Stimulated activated CD4-positive, alpha-beta T cell treated with anti-CD3 and anti-CD28 coated beads, Interleukin-2, amount 100 ng/mL, for 24 hours (primary cell): ENCODE measurements around the gene SLK.

ENCODE experiments used
- DNase-seq, 2 donors: peaks; one replicate each; pipeline ENCODE4 v3.0.0-alpha.2; 2020

Gene SLK

DNA sequence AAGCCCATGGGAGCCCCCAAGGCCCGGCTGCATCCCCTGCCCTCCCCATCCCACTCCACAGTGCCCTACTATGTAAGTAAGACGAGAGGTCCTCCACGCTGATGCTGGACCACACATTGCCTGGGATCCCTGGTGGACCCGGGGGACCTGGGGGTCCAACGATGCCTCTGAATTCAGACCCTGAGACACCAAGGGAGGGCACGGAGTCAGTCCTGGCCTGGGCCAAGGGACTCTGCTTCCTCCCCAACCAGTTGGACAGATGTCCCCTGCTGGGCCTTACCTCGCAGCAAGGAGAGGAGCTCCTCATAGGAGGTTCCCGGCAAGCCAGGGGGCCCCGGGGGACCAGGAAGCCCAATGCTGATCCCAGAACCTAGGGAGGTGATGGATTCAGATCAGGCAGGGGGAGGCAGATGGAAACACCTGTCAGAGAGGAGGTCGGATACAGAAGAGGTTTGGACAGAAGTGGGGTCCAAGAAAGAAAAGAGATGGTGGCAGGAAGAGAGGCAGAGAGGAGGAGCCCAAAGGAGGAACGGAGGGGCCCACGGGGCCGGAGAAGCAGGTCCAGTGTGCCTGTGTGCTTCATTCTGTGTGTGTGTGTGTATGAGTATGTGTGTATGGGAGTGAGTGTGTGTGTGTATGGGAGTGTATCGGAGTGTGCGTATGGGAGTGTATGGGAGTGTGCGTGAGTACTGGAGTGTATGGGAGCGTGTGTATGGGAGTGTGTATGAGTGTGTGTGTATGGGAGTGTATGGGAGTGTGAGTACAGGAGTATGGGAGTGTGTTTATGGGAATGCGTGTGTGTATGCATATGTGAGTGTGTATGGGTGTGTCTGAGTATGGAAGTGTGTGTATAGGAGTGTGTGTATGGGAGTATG, 68.5 kb downstream of the SLK start:
- DNase-seq, result no peak

DNA sequence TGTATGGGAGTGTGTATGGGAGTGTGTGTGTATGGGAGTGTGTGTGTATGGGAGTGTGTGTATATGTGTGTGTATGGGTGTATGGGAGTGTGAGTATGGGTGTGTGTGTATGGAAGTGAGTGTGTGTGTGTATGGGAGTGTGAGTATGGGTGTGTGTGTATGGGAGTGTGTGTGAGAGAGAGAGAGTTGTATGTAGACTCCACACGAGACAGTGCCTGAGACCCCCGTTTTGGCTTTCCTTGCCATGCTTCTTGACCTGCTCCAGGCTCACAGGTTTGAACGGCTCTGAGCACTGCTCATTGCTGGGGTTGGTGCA, 69.1 kb downstream of the SLK start:
- no peak for DNase-seq

DNA sequence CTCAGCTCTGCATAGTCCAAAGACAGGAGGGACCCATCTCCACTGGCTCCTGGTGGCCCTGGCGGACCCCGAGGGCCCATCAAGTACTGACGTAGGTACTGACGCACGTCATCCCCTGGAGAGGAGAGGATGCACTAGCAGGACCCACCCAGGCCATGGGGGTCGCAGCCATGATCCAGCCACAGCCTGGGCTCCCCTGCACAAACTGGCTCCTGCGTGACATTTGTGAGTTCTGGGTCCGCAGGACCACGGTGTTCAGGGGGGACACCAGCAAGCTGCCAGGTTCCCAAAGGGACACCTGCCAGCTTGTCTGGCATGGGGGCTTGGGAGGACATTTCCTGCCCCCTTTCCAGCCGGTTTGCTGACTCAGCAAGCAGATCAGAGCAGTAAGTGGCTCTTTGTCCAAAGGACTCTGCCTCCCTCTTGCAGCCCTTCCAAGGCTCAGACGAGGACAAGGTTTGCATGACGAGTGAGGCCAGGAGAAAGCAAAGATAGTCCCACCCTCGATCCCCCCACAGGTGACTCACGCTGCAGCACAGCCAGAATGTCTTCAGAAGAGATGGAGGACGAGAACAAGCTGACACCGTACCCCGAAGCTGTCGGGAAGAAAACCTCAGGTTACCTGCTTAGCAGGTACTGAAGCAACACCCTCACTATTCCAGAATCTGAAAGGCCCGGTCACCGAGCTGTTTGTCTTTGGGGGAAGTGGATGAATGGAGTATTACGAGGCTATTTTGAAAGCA, 69.7 kb downstream of the SLK start:
- DNase-seq, result no peak

DNA sequence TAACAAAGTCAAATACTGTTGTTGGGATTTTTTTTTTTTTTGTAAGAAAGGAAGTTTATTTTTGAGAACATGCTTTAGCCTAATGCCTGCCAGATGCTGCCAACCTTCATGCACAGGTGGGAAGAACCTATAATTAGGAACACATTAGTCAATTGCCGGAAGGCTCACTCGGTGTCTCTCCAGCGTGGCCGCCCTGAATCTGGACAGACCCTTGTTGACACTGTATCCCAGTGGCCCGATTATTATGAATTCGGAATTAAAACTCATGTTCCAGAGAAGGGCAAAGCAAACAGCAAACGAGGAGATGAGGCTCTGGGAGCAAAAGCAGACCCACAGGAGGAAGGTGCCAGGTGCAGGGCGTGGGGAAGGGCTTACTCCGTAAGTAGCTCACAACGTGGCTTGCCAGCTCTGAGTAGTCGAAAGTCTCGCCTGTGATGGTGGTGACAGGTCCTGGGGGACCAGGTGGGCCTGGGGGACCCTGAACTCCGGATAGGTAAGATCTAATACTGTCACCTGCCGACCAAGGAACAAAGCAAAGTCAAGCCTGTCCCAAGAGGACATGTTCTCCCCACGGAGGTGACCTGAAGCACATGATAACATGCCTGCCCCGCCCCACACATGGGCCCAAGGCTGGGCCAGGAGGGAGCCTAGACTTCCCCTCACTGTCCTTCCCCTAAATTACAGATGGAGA, 70.5 kb downstream of the SLK start:
- no peak for DNase-seq

DNA sequence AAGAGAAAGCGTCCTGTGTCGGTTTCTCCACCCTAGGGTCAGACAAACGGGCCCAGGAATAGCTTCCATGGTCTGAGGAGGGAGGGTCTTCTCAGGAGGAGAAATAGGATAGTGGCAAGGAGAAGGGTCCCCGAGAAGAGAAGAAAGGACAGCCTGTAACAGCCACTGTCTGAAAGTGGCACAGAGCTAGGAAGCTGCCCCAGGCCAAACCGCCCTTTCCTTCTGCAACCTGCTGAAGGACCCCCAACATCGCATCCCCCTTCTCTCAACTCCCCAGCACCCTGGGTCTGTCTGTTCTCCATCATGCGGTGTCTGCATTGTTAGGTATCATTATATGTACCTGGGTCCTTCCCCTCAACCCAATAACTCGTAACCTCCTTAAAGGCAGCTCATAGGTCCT, 71.6 kb downstream of the SLK start:
- DNase-seq, result no peak

DNA sequence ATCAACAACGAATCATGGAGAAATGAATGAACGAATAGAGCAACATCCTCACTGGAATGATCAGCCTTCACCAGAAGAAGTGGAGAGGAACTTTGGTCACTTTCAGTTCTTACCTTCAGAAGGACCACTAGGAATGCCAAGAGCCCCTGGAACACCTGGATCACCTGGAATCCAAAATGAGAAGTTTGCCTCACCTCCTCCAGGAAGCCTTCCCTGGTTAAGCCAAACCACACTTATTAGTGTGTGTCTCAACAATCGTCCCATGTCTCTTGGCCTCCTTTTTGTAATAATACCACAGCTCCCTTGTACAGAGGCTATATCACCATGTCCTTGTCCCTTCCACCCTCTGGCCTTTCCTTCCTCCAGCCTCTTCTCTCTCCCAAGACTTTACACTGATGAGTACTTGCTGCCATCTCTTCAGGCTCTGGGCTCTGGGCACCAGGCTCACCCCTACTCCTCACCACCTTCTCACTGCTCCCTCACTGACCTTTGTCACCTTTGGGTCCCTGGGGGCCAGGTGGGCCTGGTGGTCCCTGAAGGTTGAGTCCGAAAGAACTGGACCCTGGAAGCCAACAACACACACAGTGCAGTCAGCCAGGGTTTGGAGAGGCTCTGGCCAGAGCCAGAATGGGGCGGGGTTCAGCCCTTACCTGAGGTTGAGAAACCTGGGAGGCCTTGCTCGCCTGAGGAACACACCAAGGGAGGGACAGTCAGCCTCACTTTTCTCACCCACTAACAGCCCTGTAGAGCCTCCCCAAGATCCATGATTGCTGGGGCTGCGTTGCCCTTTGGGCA, 72.2 kb downstream of the SLK start:
- no peak for DNase-seq

DNA sequence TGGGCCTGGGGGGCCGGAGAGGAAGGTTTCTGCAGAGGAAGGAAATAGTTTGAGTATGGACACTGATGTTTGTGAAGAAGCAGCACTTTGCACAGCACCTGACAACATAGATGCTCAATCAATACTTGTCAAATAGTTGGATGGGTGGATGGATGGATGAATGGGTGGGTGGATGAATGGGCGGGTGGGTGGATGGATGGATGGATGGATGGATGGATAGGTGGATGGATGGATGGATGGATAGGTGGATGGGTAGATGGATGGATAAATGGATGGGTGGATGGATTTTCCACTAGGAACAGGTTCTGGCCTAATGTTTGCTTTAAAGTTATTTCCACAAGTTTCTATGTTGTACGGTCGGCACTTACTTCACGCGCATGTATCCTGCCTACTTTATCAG, 73.4 kb downstream of the SLK start:
- peak in 1 of 2 donors; percentile 1 for DNase-seq

DNA sequence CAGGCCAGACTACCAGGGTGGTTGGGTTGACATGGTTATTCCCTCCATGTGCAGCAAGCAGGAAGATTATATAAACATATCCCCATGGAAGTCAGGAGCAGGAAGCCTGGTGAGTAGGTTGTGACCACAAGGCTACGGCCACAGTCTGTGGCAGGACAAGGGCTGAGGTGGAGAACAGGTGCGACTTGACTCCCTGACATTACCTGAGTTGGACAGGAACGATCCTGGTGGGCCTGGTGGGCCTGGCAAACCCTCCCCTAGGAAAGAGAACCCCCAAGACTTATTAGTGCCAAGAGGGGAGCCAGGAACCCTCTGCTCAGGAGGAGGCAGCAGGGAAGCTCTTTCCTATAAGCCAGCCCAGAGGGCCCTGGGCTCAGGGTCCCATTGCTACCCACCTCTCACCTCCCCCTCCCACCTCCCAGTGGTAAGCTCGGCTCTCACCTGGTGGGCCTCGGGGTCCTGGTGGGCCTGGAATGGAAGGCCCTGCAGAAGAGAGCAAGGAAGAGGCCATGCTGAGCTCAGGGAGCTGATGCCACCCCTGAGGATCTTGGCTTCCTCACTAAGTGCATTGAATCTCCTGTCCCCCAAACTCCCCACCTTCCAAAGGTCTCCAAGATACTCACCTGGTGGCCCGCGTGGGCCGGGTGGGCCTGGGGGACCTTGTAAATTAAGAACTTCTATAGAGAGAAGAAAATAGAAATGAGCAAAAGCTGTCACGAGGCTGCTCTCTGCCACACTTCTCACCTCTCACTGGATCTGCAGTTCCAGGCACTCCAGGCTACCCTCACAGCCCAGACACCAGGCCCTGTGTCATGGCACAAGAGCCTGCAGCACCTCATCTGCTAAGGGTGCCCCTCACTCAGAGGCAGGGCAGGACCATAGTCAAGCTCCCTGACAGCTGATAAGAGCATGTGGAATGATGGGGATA, 74.2 kb downstream of the SLK start:
- no peak for DNase-seq

DNA sequence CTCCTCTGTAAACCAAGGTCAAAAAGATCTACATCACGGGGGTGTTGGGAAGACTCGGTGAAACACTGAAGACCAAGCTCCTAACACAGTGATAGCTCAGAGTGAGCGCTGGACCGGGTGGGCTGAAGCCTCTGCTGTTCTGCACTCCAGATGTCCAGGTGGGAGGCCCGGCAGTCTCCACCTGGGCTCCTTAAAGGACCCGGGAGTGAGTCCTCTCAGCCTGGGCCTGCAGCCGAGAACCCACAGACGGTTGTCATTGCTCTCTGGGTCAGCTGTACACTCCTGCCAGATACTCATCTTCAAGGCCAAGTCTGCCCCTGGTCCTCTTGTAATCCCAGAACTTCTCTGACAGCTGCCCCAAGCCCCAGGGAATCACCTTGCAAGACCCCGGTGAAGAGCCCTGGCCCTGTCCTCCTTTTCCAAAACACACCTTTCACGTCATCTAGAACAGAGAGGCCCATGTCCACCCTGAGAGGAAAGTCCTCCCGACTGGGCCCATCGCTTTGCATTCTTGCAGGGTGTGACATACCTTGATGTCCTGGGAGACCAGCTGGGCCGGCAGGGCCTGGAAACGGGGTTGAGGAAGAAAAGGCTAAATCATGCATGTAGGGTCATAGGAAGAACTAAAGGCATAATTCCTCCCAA, 75.1 kb downstream of the SLK start:
- no peak for DNase-seq

DNA sequence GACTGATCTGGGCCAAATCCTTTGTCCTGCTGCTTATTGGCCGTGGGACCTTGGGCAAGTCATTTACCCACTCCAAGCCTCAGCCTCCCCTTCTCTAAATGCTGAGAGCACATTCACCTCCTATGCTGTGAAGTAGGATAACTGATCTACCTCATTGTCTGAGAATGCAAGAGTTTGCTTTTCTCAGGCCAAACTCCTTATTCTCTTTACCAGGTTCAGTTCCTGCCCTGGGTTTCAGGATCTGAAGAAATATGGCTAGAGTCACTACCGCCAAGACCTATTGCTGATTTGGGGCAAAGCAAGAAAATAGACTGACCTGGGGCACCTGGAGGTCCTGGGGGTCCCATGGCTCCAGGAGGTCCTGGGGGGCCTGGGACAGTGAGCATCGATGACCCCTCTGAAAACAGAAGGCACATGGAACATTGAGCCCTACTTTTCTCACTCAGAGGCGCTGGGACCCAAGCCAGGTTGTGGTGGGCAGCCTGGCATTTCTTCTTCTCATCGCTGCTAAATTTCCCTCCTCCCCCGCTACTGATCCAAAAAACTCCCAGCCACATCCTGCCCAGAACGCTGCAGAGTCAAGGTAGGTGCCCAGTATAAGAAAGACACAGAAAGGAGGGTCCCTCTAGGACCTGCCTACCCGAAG, 76.4 kb downstream of the SLK start:
- DNase-seq, result no peak

DNA sequence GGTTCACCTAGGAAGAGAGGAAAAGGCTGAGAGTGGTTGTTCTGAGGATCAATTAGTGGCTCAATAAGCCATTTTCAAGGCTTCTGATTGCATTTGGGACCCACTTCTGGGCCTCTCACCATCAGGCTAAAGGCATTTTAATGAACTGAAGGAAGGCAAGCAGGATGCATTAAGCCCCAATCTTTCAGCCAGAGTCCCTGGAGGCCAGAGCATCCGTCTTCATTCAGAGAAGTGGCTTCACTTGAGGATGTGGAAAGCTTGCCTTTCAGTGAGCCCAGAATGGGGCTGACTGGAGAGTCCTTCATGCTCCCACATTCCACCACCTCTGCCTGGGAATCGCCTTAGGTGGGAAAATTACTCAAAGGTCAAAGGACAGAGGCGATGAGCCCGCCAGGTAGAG, 76.9 kb downstream of the SLK start:
- DNase-seq, result no peak

DNA sequence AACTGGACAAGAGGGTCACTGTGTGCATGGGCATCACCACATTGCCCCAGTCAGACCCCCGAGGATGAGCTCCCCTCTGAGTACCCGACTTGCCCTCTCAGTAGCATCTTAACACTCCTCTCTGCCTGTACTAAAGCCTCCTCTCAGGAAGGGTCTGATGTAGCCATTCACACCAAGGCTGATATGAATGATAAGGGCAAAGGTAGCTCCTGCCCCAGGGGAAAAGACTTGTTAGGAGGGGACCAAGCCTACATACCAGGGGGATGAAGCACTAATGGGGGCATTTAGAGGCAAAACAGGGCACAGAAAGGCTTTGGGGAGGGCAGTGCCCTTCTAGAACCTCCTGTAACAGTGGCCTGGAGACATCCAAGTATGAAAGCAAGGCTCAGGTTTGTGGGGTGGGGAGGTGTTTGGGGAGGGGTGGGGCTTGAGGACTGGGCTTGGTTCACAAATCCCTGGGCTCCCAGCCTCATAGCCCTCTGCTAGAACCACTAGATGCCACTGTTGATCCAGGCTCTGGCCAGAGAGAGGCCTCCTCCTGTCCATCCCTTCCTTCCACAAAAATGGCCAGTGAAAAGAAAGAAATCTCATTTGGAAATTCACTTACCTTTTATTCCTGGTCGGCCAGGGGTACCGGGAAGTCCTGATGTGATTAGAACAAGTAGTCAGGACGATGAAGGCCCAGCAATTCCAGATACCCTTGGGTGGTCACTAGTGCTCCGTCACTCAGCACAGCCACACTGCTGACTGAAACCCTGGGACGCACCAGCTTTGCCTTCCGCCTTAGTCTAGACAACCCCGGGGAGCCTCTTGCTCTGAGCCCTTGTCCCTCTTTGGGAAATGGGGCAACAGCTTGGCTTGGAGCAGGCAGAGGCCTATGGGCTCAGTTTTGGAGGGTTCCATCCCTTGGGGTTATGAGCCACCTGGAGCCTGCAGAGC, 78.5 kb downstream of the SLK start:
- no peak for DNase-seq

DNA sequence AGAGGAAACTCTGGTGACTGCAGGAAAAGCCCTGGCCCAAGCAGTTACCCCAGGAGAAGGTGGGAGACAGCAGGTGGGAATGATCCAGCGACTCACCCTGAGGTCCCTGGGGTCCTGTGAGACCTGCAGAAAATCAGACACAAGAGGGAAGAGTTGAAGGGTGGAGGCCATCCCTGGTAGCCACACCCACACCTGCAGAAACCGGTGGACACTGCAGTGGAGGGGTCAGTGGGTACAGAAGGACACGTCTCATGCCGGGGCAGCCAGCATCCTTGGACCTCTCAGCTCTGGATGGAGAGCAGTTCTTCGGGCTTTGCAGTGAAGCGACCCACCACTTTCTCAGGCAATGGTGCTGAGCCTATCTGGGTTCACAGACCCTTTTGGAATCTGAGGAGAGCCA, 79.7 kb downstream of the SLK start:
- DNase-seq, result no peak

DNA sequence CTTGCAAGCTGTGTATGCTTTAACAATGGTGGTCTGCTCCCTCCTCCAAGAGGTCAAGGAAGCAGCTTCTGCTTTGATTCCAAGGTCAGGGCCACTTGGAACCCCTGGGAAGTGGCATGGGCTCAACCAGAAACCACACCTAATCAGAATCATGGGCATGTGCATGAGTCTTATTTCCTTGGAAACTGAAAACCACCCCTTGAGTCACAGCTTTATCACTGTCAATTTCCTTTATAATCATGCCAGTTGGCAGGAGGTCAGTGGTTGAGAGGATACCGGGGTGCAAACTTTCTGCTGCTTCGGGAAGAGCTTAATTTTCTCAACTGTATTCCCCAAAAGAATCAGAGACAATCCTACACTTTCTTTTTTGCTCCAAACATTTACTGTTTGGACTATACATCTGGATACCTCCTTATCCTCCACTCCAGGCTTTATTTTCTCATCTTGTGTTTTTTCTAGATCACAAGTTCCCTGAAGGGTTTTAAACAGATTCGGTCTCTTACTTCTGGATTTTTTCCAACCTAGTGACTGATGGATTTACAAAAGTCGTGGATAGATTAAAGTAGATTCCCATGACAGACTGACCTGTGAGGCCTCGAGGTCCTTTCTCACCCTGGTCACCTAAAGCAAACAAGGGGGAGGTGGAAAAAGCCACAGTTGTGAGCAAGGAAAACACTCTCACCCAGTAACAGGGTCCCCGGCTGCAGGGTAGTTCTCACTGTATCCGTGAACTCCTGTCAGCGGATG, 82.7 kb downstream of the SLK start:
- no peak for DNase-seq

DNA sequence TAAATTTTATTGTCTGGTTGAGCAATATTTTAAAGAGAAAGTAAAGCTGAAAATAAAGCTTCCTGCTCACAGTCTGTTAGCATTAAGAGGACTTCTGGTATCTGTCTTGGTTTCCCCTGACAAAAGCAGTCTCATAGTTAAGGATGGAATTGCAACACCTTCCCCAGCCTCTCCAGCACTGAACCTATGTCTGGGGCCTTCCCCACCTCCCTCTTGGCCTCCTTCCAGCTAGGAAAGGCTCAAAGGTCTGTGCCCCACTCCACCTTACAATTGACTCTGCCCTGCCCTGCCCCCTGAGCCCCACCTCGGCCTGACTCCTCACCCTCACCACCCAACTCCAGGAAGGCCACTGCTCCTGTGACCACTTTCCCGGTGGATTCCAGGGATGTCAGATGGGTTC, 85.5 kb downstream of the SLK start:
- DNase-seq, result no peak

DNA sequence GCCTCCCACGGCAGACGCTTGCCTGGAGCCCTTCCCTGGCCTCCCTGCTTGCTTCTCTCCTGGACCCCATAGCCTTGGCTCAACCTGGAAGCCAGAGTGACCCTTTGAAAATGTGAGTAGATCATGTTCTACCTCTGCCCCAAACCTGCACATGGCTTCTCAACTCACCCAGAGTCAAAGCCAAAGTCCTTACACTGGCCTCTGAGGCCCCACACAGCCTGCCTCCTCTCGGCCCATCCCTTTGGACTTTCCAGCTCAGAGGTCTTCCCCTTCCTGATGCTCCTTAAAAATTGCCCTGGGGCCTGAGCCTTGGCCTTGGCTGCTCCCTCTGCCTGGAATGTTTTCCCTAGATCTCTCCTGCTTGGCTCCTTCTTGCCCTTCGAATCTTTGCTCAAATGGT, 86.3 kb downstream of the SLK start:
- no peak for DNase-seq

DNA sequence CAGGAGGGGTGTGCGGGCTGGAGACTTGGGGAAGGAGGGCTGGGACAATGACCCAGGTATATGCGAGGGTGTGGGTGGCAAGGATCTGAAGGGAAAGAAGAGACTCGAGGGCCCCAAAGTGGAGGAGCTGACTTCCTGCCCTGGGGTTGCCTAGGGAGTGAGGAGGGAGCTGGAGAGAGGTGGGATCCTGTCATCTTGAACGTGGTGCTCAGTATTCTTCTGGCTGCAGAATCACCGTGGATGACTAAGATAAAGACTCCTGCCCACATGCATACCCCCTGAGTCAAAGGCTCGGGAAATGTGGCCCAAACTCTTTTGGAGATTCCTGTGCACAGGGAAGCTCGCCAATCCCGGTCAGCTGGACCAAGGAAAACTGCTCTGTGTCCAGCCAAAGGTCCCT, 87.5 kb downstream of the SLK start:
- no peak for DNase-seq

DNA sequence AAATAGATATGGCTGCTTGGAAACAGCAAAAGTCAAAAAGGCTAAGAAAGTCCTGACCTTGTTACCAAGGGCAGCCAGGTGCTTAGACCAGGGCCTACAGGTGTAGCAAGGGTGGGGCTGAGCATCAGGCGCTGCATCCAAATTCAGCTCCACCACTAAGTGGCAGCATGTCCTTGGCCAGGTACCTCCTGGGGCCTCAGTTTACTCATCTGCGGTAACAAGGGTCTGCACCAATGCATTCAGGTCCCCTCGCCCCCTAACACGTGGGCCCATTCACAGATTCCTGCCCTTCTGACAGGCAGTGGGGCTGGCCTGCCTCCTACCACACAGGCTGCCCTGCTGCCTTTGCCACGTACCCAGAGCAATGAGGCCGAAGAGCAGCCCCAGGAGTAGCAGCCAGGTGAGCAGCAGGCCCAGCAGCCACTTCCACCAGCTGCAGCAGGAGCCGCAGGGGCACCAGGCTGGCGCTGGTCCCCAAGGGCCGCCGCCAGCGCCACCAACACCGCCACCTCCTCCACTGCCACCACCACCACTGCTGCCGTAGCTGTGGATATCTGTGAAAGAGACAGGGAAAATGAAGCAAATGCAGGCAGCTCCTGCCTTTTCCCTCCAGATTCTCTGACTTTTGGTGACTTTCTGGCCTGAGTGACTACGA, 89.8 kb downstream of the SLK start:
- DNase-seq, result no peak
